Measurements from ENCODE around the gene ZFR2. TPM values are rescaled to one million over a fixed set of nuclear protein-coding genes. Genes with fewer than 3 reads are reported as not detected.

The ZFR2 gene
- total and polyA plus RNA-seq, 2 of the 8 experiments (the other 6 are each of a cell fraction or from before 2014, with no cell fraction given) = 14.5 to 28.4 TPM

GRCh38 chr19:3835055-3835435, 33.8 kb downstream of the ZFR2 start:
- H4K5ac ChIP-seq (ENCODE audit: insufficient read length, low read depth, low read length) = no peak overlapping the region
- POLR2A ChIA-PET (ENCODE audit: partially characterized antibody) = interaction anchor here (0.8 kb wide), 1 partner anchor 98 kb away, joined by 3 read pairs; the partner anchor contains the start of gene NMRK2
- no peak overlapping the region for H4K8ac ChIP-seq (ENCODE audit: extremely low read depth, insufficient read depth, low read length)
- H3K4ac ChIP-seq (replicated peaks; ENCODE audit: insufficient read length, low read depth, low read length) = no peak overlapping the region
- H3K56ac ChIP-seq (replicated peaks; ENCODE audit: insufficient read length, low read depth, low read length) = no peak overlapping the region
- peaks cover 2% of the 10 kb centered on the region; the same call in 1 of the 2 replicates for H3K23me2 ChIP-seq (ENCODE audit: low read depth, low read length)
- H4K91ac ChIP-seq (replicated peaks; ENCODE audit: insufficient read length, low read length) = no peak overlapping the region
- H2BK20ac ChIP-seq (ENCODE audit: low read length) = no peak overlapping the region
- H3K18ac ChIP-seq (ENCODE audit: extremely low read depth, low read length) = no peak overlapping the region
- H2BK15ac ChIP-seq (ENCODE audit: low read length) = no peak overlapping the region
- H2AFZ ChIP-seq (ENCODE audit: low read length) = no peak overlapping the region
- no peak overlapping the region for H2BK120ac ChIP-seq (replicated peaks; ENCODE audit: low read depth, low read length)
- no peaks in the 10 kb centered on the region for H3K36me3 ChIP-seq (ENCODE audit: control insufficient read depth in 2 of 4, insufficient read depth in 4 of 4, low read length in 3 of 4)
- peaks cover 0 to 3% of the 10 kb centered on the region in 2 experiments for H4K20me1 ChIP-seq (replicated peaks in 1 of 2; ENCODE audit: control insufficient read depth in 1 of 2, insufficient read depth in 2 of 2, low read length in 2 of 2)
- H3K14ac ChIP-seq (ENCODE audit: insufficient read length) = no peak overlapping the region
- peaks cover 6 to 11% of the 10 kb centered on the region in 2 experiments for H3K9me3 ChIP-seq (ENCODE audit: insufficient read depth in 2 of 2, low read depth in 1 of 2, low read length in 1 of 2)
- no peak overlapping the region for H3K4me2 ChIP-seq (ENCODE audit: insufficient read depth in 1 of 2, low read depth in 2 of 2, low read length in 2 of 2)
- no peak overlapping the region for H3K23ac ChIP-seq (ENCODE audit: insufficient read length)
- no peaks in the 10 kb centered on the region for H3K79me1 ChIP-seq (ENCODE audit: low read depth, low read length)
- H3K4me1 ChIP-seq (replicated peaks in 1 of 4; ENCODE audit: control insufficient read depth in 3 of 4, insufficient read depth in 4 of 4, low read length in 3 of 4) = no peaks in the 10 kb centered on the region
- H2AK5ac ChIP-seq (ENCODE audit: low read depth, low read length) = no peak overlapping the region
- H3K9ac ChIP-seq (replicated peaks in 1 of 4; ENCODE audit: extremely low read depth in 1 of 4, low read depth in 3 of 4, low read length in 3 of 4) = no peak overlapping the region
- DNase-seq (ENCODE audit: low read depth in 1 of 2, low spot score in 2 of 2) (no peak), FAIRE-seq (no peak)
- H3K4me3 ChIP-seq (ENCODE audit: extremely low read depth in 1 of 4, insufficient read depth in 2 of 4, low read depth in 3 of 4, low read length in 4 of 4) = no peak overlapping the region
- H2BK12ac ChIP-seq (ENCODE audit: low read depth, low read length) = no peak overlapping the region
- no peaks in the 10 kb centered on the region for H3K27me3 ChIP-seq (replicated peaks in 1 of 4; ENCODE audit: control insufficient read depth in 3 of 4, extremely low read depth in 1 of 4, insufficient read depth in 3 of 4, low read length in 3 of 4)
- H3K79me2 ChIP-seq (ENCODE audit: control insufficient read depth in 1 of 2, insufficient read depth in 2 of 2, low read length in 2 of 2) = no peaks in the 10 kb centered on the region
- CTCF ChIA-PET (ENCODE audit: partially characterized antibody) = interaction anchor here (2.1 kb wide), 1 partner anchor 17 kb away, joined by 8 read pairs; no protein-coding TSS in a partner anchor
- 93% methylated on average over 9 of the region's 9 CpGs; no CpG with 5 or more reads in 1 of the 2 experiments for WGBS, 2 experiments (ENCODE audit: extremely low coverage in 1 of 2, insufficient coverage in 1 of 2, insufficient read length in 1 of 2, insufficient replicate concordance in 2 of 2, low coverage in 1 of 2, low lambda C conversion rate in 2 of 2, missing lambda C conversion rate in 1 of 2)
- no peak overlapping the region for H2BK5ac ChIP-seq (ENCODE audit: low read depth, low read length)
- no peak overlapping the region for H3K27ac ChIP-seq (ENCODE audit: low read depth, low read length)
- TF ChIP-seq POLR2AphosphoS5 (IDR thresholded peaks at IDR 0.05; ENCODE audit: low read depth, low read length) = no peak
- no peak for TF ChIP-seq RBBP5 (IDR thresholded peaks at IDR 0.05; ENCODE audit: borderline replicate concordance, low read depth, low read length)
- TF ChIP-seq RFX5 (IDR thresholded peaks at IDR 0.05; ENCODE audit: borderline replicate concordance, low read depth, low read length) = no peak
- no peak for TF ChIP-seq CREB1 (IDR thresholded peaks at IDR 0.05)
- no peak for TF ChIP-seq TEAD4 (IDR thresholded peaks at IDR 0.05; ENCODE audit: low read depth, low read length)
- TF ChIP-seq E2F6 (IDR thresholded peaks at IDR 0.05) = no peak

Measured in H1 (cell line).